IMR-90 (cell line): ENCODE data around the gene MAGEA2. TPM values are rescaled to one million over a fixed set of nuclear protein-coding genes. Genes with fewer than 3 reads are reported as not detected.
"Not testable (repeated sequence)": the region's sequence is repeated elsewhere in the genome, so short reads cannot be mapped to it uniquely, and the experiment has no call there.

ENCODE experiments used
- ATAC-seq: fragments of 200-7000 bp; cut with Tn5 transposase; 2 replicates; pipeline ENCODE4 v1.9.1; 2020; ENCODE audit warnings: low read depth, mild to moderate bottlenecking, moderate library complexity
- BruUV-seq: library from RNA; stranded (reverse); fragments of 400-500 nt; replicated peaks from 2 replicates; lab custom pipeline; 2021; lab: Mats Ljungman, UMichigan
- CTCF ChIA-PET: fragments of 300-600 bp; formaldehyde crosslinking; extraction: SDS; loops from one replicate; lab custom pipeline; 2021; ENCODE audit warnings: antibody characterized with exemption; lab: Yijun Ruan, JAX
- POLR2A ChIA-PET: fragments of 300-600 bp; sonication (Branson Sonifier 250); formaldehyde crosslinking; loops from one replicate; lab custom pipeline; 2022; ENCODE audit warnings: antibody characterized with exemption; ENCODE audit not compliant: unreplicated experiment; lab: Charles Lee
- DNase-seq: peaks from one replicate; pipeline ENCODE4 v3.0.0; 2013
- H2AFZ ChIP-seq: replicated peaks from 2 replicates; pipeline ENCODE3; 2013; ENCODE audit warnings: low read length, mild to moderate bottlenecking; ENCODE audit not compliant: poor library complexity
- H2AK5ac ChIP-seq: 2 replicates; pipeline ENCODE4 v1.6.1; 2013; ENCODE audit warnings: low read depth, low read length, inconsistent platforms
- H2AK9ac ChIP-seq: replicated peaks from 2 replicates; pipeline ENCODE3; 2013; ENCODE audit warnings: mild to moderate bottlenecking, low read depth, low read length, moderate library complexity; ENCODE audit not compliant: poor library complexity
- H2BK120ac ChIP-seq: 2 replicates; pipeline ENCODE4 v1.6.1; 2013; ENCODE audit warnings: low read depth, low read length, inconsistent platforms
- H2BK15ac ChIP-seq: 3 replicates; pipeline ENCODE4 v1.6.1; 2013; ENCODE audit warnings: low read depth, low read length, inconsistent platforms
- H2BK20ac ChIP-seq: 2 replicates; pipeline ENCODE4 v1.6.1; 2013; ENCODE audit warnings: low read depth, mild to moderate bottlenecking, inconsistent platforms, low read length, moderate library complexity
- H2BK5ac ChIP-seq: 2 replicates; pipeline ENCODE4 v1.6.1; 2013; ENCODE audit warnings: mild to moderate bottlenecking, low read depth, low read length, inconsistent platforms; ENCODE audit not compliant: poor library complexity, severe bottlenecking
- H3K14ac ChIP-seq: replicated peaks from 2 replicates; pipeline ENCODE4 v1.6.1; 2013; ENCODE audit warnings: low read depth, low read length, inconsistent platforms
- H3K18ac ChIP-seq: 2 replicates; pipeline ENCODE4 v1.6.1; 2013; ENCODE audit warnings: low read depth, low read length, control low read depth
- H3K23ac ChIP-seq: 2 replicates; pipeline ENCODE4 v1.6.1; 2013; ENCODE audit warnings: low read depth, low read length, inconsistent platforms
- H3K27ac ChIP-seq: 2 replicates; pipeline ENCODE4 v1.5.1; 2013; ENCODE audit warnings: mild to moderate bottlenecking, control low read depth, low read length; ENCODE audit not compliant: insufficient read depth
- H3K27me3 ChIP-seq: 2 replicates; pipeline ENCODE4 v1.6.1; 2013; ENCODE audit warnings: low read length; ENCODE audit not compliant: control insufficient read depth, insufficient read depth
- H3K36me3 ChIP-seq: 2 replicates; pipeline ENCODE4 v1.6.1; 2013; ENCODE audit warnings: low read length, mixed read lengths; ENCODE audit not compliant: control insufficient read depth, insufficient read depth
- H3K4ac ChIP-seq: 2 replicates; pipeline ENCODE4 v1.6.1; 2013; ENCODE audit warnings: low read depth, low read length, inconsistent platforms
- H3K4me1 ChIP-seq: 2 replicates; pipeline ENCODE4 v1.6.1; 2013; ENCODE audit warnings: low read length, mixed read lengths; ENCODE audit not compliant: control insufficient read depth, insufficient read depth
- H3K4me2 ChIP-seq: 2 replicates; pipeline ENCODE4 v1.6.1; 2013; ENCODE audit warnings: low read depth, mild to moderate bottlenecking, control low read depth, low read length, moderate library complexity
- H3K4me3 ChIP-seq: 2 replicates; pipeline ENCODE4 v1.5.1; 2013; ENCODE audit warnings: low read depth, mild to moderate bottlenecking, control low read depth, low read length, moderate library complexity; ENCODE audit not compliant: insufficient read depth
- H3K56ac ChIP-seq: 2 replicates; pipeline ENCODE4 v1.6.1; 2013; ENCODE audit warnings: low read length, inconsistent platforms; ENCODE audit not compliant: insufficient read depth; ENCODE audit errors: extremely low read depth
- H3K79me1 ChIP-seq, 2 experiments: 2 replicates each; pipeline ENCODE4 v1.6.1; 2013; ENCODE audit warnings: low read length in 2 of 2, inconsistent platforms in 1 of 2, low read depth in 1 of 2
- H3K9ac ChIP-seq: 2 replicates; pipeline ENCODE4 v1.6.1; 2013; ENCODE audit warnings: low read depth, low read length, control low read depth
- H3K9me1 ChIP-seq: 2 replicates; pipeline ENCODE4 v1.6.1; 2013; ENCODE audit warnings: low read length, inconsistent platforms; ENCODE audit not compliant: insufficient read depth
- H3K9me3 ChIP-seq: 2 replicates; pipeline ENCODE4 v1.6.1; 2013; ENCODE audit warnings: low read length; ENCODE audit not compliant: control insufficient read depth, insufficient read depth
- H4K20me1 ChIP-seq: 2 replicates; pipeline ENCODE4 v1.6.1; 2013; ENCODE audit warnings: low read length, inconsistent platforms; ENCODE audit not compliant: insufficient read depth
- H4K5ac ChIP-seq: 2 replicates; pipeline ENCODE4 v1.6.1; 2013; ENCODE audit warnings: mild to moderate bottlenecking, low read depth, low read length, control low read depth
- H4K8ac ChIP-seq, 2 experiments: 2 replicates each; pipeline ENCODE4 v1.6.1; 2013; ENCODE audit warnings: low read depth in 2 of 2, low read length in 2 of 2, control low read depth in 1 of 2, inconsistent platforms in 1 of 2
- H4K91ac ChIP-seq: 2 replicates; pipeline ENCODE4 v1.6.1; 2013; ENCODE audit warnings: low read depth, low read length, inconsistent platforms; ENCODE audit not compliant: insufficient read depth
- WGBS, 2 experiments: methylation state at CpG; one replicate each; pipeline versions ENCODE4 v1.1.5 to v1.1.7; 2013; ENCODE audit warnings: missing lambda C conversion rate in 2 of 2; ENCODE audit not compliant: insufficient read length in 1 of 2; ENCODE audit errors: extremely low coverage in 2 of 2; 5-methylcytosine and 5-hydroxymethylcytosine counted together
- dilution Hi-C: fragments of 300-500 bp; cut with HindIII; formaldehyde crosslinking; loops from one replicate; pipeline ENCODE4 v1.14.3; 2018; ENCODE audit warnings: low sequenced_read_pairs; ENCODE audit not compliant: unreplicated experiment
- in situ Hi-C: fragments of 300-500 bp; cut with MboI; formaldehyde crosslinking; loops from 3 replicates; pipeline ENCODE4 v1.14.3; 2019; ENCODE audit warnings: low sequenced_read_pairs, inconsistent platforms, mixed read lengths
- intact Hi-C: fragments of 100-400 bp; cut with micrococcal nuclease; formaldehyde crosslinking; loops from 2 replicates; pipeline ENCODE4 v1.10.0; 2022
- polyA plus RNA-seq, 3 experiments: library from polyadenylated mRNA; depleted of rRNA; stranded (reverse); fragments of >200 nt; gene quantifications; 2 replicates each; pipeline ENCODE4 v1.2.3, GENCODE V29; 2012; ENCODE audit warnings: low replicate concordance in 1 of 3
- total RNA-seq: library from RNA; depleted of rRNA; stranded (reverse); fragments of >200 nt; gene quantifications from 2 replicates; pipeline ENCODE4 v1.2.3, GENCODE V29; 2012

Gene MAGEA2
- total and polyA plus RNA-seq, 2 of the 4 experiments (the other 2 are of a cell fraction) = not detected

DNA sequence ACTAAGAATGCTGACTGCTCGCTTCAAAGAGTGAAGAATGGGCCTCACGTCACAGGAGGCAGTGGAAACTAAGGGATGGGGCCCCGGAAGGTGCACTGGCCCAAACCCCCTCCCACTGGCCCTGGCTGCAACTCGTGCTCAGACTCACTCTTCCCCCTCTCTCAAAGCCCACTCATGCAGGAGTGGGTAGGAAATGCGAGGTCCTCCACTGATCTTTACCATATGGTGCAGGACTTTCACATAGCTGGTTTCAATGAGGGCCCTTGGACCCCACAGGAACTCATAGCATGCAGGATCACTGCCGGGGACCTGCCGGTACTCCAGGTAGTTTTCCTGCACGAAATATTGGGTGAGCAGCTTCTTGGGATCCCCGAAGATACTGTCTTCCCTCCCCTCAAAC lies 12.9 kb upstream of the MAGEA2 start:
- H3K36me3 ChIP-seq, H3K4me1 ChIP-seq, H3K14ac ChIP-seq, H2BK5ac ChIP-seq, BruUV-seq, H3K9ac ChIP-seq, H2AK5ac ChIP-seq, POLR2A ChIA-PET, H3K18ac ChIP-seq, H2BK20ac ChIP-seq, DNase-seq, CTCF ChIA-PET, H2BK15ac ChIP-seq, H4K91ac ChIP-seq, H3K4ac ChIP-seq, H3K4me2 ChIP-seq, H3K56ac ChIP-seq, H3K27ac ChIP-seq, dilution Hi-C loops, H3K79me1 ChIP-seq, H3K27me3 ChIP-seq, H4K20me1 ChIP-seq, H3K4me3 ChIP-seq, H4K8ac ChIP-seq, H2AFZ ChIP-seq, ATAC-seq, H3K23ac ChIP-seq, in situ Hi-C loops, H4K5ac ChIP-seq, H2BK120ac ChIP-seq, H3K9me3 ChIP-seq, H2AK9ac ChIP-seq, intact Hi-C loops, H3K9me1 ChIP-seq: not testable (repeated sequence)
- 42% methylated on average over 2 of the region's 9 CpGs; no CpG with 5 or more reads in 1 of the 2 experiments for whole genome bisulfite sequencing, 2 experiments

DNA sequence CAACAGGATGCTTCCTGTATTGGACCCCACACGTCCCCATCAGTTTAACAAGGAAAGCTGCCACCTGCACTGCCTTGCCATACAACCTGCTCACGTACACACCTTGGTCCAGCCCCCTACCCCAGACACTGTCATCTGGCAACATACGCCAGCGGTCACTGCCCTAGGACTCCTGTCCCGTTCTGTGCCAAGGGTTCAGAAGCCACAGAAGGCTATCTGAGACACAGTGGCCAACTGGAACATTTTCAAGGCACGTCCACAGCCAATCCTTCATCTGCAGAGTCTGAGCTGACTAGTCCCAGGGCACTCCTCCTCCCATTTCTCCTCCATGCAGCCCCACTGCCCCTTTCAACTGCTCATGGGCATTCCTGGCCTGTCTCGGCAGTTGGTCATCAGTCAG lies 7.9 kb upstream of the MAGEA2 start:
- WGBS, 2 experiments = no CpG with 5 or more reads among the region's 7 CpGs
- H4K91ac ChIP-seq, H3K4me2 ChIP-seq, CTCF ChIA-PET, H3K56ac ChIP-seq, POLR2A ChIA-PET, H3K4me1 ChIP-seq, ATAC-seq, H3K9me3 ChIP-seq, dilution Hi-C loops, H3K79me1 ChIP-seq, H3K36me3 ChIP-seq, H2AK5ac ChIP-seq, H2BK15ac ChIP-seq, intact Hi-C loops, H3K9ac ChIP-seq, H4K8ac ChIP-seq, H3K23ac ChIP-seq, DNase-seq, H3K9me1 ChIP-seq, H4K5ac ChIP-seq, H4K20me1 ChIP-seq, H2AFZ ChIP-seq, H3K18ac ChIP-seq, H2AK9ac ChIP-seq, H3K27me3 ChIP-seq, H3K14ac ChIP-seq, BruUV-seq, H2BK20ac ChIP-seq, H2BK5ac ChIP-seq, in situ Hi-C loops, H3K4me3 ChIP-seq, H2BK120ac ChIP-seq, H3K4ac ChIP-seq, H3K27ac ChIP-seq: not testable (repeated sequence)
